C4-2B (cell line): ENCODE results near the gene SPSB3.

Experiments
- H3K27ac ChIP-seq: fragments of 450-650 bp; 2 replicates; pipeline ENCODE4 v1.5.1; 2017
- ZFX ChIP-seq: fragments of 450-650 bp; IDR thresholded peaks from 2 replicates; pipeline ENCODE4 v1.6.1; 2017
- TF ChIP-seq, protein P1 (sequence below): fragments of 450-650 bp; conservative IDR thresholded peaks from 2 replicates; pipeline ENCODE4 v1.5.1; 2017; ENCODE audit warnings: mild to moderate bottlenecking

Gene SPSB3

DNA sequence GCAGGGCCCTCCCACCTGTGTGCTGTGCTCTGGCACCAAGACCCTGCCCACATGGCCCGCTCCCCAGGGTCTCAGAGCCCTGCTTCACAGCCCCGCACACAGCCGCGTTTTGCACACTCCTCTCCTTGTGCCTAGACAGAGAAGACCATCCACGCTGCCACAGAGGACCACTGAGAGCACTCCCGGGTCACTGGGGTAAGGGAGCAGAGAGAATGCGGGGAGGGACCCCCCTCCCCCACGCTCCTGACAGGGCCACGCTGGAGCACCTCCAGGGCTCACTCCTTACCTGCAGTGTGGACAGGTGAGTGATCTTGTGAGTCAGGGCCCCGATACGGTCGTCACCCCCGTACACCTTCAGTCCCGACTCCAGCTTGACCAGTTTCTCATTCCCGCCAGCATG, 37.2 kb upstream of the SPSB3 start:
- no peak for TF ChIP-seq ZFX
- TF ChIP-seq, protein P1, sequence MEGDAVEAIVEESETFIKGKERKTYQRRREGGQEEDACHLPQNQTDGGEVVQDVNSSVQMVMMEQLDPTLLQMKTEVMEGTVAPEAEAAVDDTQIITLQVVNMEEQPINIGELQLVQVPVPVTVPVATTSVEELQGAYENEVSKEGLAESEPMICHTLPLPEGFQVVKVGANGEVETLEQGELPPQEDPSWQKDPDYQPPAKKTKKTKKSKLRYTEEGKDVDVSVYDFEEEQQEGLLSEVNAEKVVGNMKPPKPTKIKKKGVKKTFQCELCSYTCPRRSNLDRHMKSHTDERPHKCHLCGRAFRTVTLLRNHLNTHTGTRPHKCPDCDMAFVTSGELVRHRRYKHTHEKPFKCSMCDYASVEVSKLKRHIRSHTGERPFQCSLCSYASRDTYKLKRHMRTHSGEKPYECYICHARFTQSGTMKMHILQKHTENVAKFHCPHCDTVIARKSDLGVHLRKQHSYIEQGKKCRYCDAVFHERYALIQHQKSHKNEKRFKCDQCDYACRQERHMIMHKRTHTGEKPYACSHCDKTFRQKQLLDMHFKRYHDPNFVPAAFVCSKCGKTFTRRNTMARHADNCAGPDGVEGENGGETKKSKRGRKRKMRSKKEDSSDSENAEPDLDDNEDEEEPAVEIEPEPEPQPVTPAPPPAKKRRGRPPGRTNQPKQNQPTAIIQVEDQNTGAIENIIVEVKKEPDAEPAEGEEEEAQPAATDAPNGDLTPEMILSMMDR = no peak
- H3K27ac ChIP-seq = no peak overlapping the region

DNA sequence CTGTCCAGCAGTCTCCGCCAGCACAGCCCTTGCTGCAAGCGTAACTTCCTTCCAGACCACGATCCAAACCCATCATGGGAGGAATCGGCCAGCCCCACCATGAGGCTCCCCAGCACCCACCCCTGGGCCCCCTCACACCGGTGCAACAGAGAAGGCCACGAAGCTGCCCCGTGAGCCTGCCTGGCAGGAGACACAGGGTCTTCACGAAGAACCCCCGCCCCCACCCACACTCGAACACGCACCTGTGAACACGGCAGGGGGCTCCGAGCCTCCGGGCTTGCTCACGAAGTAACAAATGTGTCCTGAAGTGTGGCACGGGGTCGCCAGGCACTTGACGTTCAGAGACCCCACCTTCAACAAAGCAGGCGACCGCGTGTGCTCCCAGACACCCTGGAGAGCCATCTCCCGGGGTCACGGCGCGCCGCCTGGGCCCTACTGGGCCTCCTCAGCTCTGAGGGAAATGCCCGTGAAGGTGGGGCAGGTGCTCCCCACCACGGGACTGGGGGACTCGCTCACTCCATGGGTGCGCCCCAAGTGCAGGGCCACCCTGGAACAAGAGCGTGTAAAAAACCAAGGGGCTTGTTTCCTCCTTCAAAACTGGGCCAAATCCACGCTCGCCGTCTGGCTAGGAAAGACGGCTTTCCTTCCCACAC, 36.6 kb upstream of the SPSB3 start:
- H3K27ac ChIP-seq = no peak overlapping the region
- TF ChIP-seq, protein P1 = no peak
- TF ChIP-seq ZFX = no peak

DNA sequence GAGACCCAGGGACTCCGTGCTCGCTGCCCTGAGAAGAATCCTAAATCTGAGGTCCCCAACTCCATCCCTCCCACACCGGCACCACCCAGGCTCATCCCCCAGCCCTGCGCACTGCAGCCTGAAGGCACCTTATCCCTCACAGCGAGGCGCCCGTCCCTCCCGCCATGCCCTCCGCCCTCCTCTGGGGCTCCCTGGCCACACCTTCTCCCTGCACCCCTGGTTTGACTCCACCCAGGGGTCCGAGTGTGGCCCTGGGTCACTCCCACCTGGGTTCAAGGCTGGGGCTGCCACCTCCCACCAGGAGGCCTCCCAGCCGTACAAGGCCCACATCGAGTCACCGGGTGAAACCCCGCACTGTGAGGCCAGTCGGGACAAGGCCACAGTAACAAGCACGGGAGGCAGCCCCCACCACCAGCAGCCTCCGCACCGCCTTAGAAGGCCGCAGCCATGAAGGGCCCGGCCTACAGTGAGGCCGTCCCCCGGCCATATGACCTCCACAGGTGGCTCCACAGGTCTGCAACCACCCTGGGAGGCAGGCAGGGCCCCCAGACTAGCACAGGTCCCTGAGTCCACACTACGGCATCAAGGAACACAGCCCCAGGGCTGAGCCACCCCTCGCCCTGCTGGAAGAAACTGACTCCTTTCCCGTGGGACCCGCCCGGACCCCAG, 36.0 kb upstream of the SPSB3 start:
- H3K27ac ChIP-seq = no peak overlapping the region
- TF ChIP-seq ZFX = no peak
- TF ChIP-seq, protein P1 = no peak

DNA sequence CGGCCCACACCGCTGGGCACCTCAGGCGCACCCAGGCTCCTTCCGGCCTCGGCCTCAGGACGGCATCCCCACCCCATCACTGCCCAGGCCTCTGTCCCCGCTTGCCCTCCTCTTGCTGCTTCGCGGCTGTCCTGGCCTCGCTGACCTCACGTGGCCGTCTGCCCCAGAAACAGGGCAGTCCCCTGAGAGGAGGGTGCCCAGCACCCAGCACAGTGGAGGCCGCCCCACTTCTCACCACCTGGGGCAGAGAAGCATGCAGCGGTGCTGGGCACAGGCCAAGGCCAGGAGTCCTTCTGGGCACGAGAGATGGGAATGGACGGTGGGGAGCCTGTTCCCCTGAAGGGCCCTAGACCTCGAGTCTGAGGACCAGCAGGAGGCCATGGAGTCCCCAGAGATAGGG, 35.3 kb upstream of the SPSB3 start:
- no peak for TF ChIP-seq ZFX
- TF ChIP-seq, protein P1 = no peak
- H3K27ac ChIP-seq = no peak overlapping the region

DNA sequence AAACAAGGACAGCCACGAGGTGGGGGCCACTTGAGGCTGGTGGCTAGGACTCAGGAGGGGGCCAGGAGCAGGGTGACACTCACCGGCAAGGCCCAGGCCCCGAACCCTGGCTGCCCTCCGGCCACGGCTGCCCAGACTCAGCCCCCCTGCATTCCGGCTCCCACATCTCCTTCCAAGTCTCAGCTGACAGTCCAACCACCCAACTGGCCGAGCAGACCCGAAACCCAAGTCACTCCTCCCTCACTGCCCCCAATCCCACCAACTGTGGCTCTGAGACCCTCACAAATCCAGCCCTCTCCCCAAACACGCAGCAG, 34.9 kb upstream of the SPSB3 start:
- TF ChIP-seq, protein P1 = no peak
- TF ChIP-seq ZFX = no peak
- no peak overlapping the region for H3K27ac ChIP-seq

DNA sequence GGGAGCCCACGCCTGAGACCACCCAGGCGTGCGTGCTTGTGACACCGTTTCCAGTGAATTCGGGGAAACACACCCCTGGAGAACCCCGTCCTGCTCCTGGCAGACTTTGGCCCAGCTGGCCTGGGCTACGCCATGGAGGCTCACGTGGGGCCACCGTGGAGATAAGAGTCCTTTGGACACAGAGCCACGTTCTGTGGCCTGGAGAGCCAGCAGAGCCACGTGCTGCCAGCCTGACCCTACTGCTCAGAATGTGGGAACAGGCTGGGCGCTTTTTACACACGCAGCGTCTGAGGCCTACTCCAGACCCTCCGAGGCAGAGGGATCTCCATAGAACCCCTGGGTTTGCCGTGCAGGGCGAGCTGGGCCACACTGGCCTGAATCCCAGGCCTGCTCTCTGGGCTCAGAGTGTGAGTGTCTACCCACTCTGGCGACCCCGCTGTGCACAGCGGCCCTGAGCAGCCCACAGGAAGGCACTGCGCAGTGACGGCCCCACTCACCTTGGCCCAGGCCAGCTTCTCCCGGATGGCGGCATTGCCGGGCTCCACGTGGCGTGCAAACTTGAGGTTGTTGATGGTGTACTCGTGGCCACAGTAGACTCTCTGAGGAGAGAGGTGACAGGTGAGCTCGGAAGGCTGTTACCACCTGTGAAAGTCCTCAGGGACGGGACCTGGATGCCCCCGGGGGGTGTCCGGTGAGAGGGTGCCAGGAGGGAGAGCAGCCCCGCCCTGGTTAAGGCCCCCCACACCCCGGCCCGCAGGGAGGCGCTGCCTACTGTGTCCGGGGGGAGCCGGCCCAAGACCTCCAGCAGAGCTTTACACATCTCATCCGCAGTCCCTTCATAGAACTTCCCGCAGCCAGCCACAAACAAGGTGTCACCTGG, 34.3 kb upstream of the SPSB3 start:
- TF ChIP-seq, protein P1 = no peak
- TF ChIP-seq ZFX = no peak
- H3K27ac ChIP-seq = no peak overlapping the region

DNA sequence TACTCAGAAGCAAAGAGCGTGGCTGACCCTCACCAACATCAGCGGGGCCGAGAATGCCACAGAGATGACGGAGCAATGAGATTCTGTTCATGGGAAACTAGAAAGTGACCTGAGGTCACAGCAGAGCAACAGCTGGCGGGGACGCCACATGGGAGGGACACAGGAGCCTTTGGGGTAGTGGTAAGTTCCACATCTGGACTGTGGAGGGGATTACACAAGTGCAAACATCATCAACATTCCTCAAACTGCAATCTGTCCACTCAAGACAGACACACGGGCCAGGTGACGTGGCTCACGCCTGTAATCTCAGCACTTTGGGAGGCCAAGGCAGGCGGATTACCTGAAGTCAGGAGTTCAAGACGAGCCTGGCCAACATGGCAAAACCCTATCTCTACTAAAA, 33.1 kb upstream of the SPSB3 start:
- no peak for TF ChIP-seq ZFX
- TF ChIP-seq, protein P1 = no peak
- no peak overlapping the region for H3K27ac ChIP-seq
